ENCODE data around the gene MGAT3. TPM values are rescaled to one million over a fixed set of nuclear protein-coding genes. Genes with fewer than 3 reads are reported as not detected.

Gene MGAT3
- total and polyA plus RNA-seq, 2 donors (not counting 3 experiments of a cell fraction or from before 2014, with no cell fraction given): not detected

DNA sequence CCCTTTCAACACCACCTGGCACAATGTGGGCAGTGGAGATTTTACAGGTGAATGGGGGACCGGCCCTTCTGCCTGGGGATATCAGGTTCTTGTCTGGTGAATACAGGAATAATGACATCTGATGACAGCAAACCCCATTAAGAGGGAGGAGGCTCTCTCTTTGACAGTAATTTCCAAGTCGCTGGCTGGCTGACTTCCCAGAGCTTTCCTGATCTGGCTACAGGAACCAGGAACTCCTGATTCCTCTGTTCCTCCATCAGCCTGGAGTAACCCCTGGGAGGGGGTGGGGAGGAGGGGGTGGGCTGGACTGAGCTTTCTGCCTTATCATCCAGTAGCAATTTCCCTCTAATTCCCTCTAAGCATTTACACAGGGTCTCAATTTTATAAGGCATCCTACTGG, 41.6 kb downstream of the MGAT3 start:
- no peak for FAIRE-seq
- H3K27ac ChIP-seq (ENCODE audit: insufficient read depth, low read depth, low read length): no peak overlapping the region
- ChIA-PET POLR2A (interaction anchor here (0.9 kb wide), 1 partner anchor 24 kb away, joined by 3 read pairs; no protein-coding TSS in a partner anchor), CTCF (interaction anchor here (1.7 to 4.9 kb wide), 2 partner anchors 16 to 31 kb away, joined by 9 to 130 read pairs; partner anchors contain the start of gene RPS19BP1)
- H3K9ac ChIP-seq (replicated peaks; ENCODE audit: extremely low read depth, insufficient read depth, low read length): no peak overlapping the region
- H3K9me3 ChIP-seq (replicated peaks; ENCODE audit: control insufficient read depth, insufficient read depth, low read length): no peaks in the 10 kb centered on the region
- H4K20me1 ChIP-seq (replicated peaks; ENCODE audit: control insufficient read depth, extremely low read depth, insufficient read depth, low read length): no peaks in the 10 kb centered on the region
- H3K36me3 ChIP-seq (ENCODE audit: control insufficient read depth in 2 of 2, extremely low read depth in 1 of 2, insufficient read depth in 2 of 2, low read length in 2 of 2): no peaks in the 10 kb centered on the region
- peaks cover 0 to 3% of the 10 kb centered on the region in 2 experiments for H3K27me3 ChIP-seq (ENCODE audit: control insufficient read depth in 2 of 2, insufficient read depth in 2 of 2, low read length in 2 of 2)
- dilution Hi-C loops (cut with MboI; ENCODE audit: extremely low pct_ligation_motif_present, low sequenced_read_pairs): no loop called here
- no peak overlapping the region for H3K4me3 ChIP-seq (replicated peaks in 1 of 3; ENCODE audit: insufficient read depth in 1 of 3, low read depth in 1 of 3, low read length in 3 of 3)
- H3K4me1 ChIP-seq (ENCODE audit: control insufficient read depth, extremely low read depth, insufficient read depth, low read length): peaks cover 8% of the 10 kb centered on the region
- intact Hi-C loops (cut with micrococcal nuclease): loop anchor here (10.0 kb wide), 1 partner anchor 154 kb away; the partner anchor contains the start of gene SYNGR1
- no peak for DNase-seq (ENCODE audit: low read depth, low spot score)
- BruUV-seq (replicated peaks): no TSS peak
- no peak overlapping the region for H3K4me2 ChIP-seq (ENCODE audit: insufficient read depth, low read length)
- H3K79me2 ChIP-seq (ENCODE audit: control insufficient read depth, insufficient read depth, low read length): peaks cover 10% of the 10 kb centered on the region
- no peaks in the 10 kb centered on the region for H3K9me1 ChIP-seq (replicated peaks; ENCODE audit: control insufficient read depth, extremely low read depth, insufficient read depth, low read length)
- TF ChIP-seq EZH2 (IDR thresholded peaks at IDR 0.05; ENCODE audit: borderline replicate concordance, low read depth, low read length, severe bottlenecking): no peak
- no peak for TF ChIP-seq POLR2A (IDR thresholded peaks at IDR 0.05; ENCODE audit: low read depth, low read length)
- TF ChIP-seq FOS (IDR thresholded peaks at IDR 0.05; ENCODE audit: borderline replicate concordance, insufficient read depth, low read length): no peak
- no peak for TF ChIP-seq GATA2 (IDR thresholded peaks at IDR 0.05; ENCODE audit: insufficient read depth, insufficient read length, low read depth, low read length)
- no peak overlapping the region for H2AFZ ChIP-seq (ENCODE audit: low read depth, low read length)

DNA sequence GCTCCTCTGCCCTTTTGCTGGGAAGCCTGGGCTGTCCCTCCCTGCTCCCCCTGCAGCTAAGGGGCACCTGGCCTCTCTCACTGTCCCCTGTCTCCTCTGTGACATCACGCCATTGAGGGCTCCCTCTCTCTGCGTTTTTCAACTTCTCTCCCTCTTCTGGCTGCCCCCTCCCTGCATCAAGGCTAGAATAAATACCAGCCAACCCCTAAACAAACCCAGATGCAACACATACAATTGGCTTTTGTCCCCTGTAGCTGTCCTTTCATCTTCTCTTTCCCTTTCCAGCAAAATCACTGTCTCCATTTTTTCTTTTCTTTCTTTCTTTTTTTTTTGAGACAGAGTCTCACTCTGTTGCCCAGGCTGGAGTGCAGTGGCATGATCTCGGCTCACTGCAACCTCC, 42.0 kb downstream of the MGAT3 start:
- Histone ChIP-seq H3K27ac (ENCODE audit: insufficient read depth, low read depth, low read length) (no peak overlapping the region), H3K9me1 (replicated peaks; ENCODE audit: control insufficient read depth, extremely low read depth, insufficient read depth, low read length) (no peaks in the 10 kb centered on the region), H3K27me3 (ENCODE audit: control insufficient read depth in 2 of 2, insufficient read depth in 2 of 2, low read length in 2 of 2) (peaks cover 0 to 3% of the 10 kb centered on the region in 2 experiments), H3K4me2 (ENCODE audit: insufficient read depth, low read length) (no peak overlapping the region), H3K36me3 (ENCODE audit: control insufficient read depth in 2 of 2, extremely low read depth in 1 of 2, insufficient read depth in 2 of 2, low read length in 2 of 2) (no peaks in the 10 kb centered on the region), H4K20me1 (replicated peaks; ENCODE audit: control insufficient read depth, extremely low read depth, insufficient read depth, low read length) (no peaks in the 10 kb centered on the region), H2AFZ (ENCODE audit: low read depth, low read length) (no peak overlapping the region), H3K4me1 (ENCODE audit: control insufficient read depth, extremely low read depth, insufficient read depth, low read length) (peaks cover 12% of the 10 kb centered on the region), H3K9ac (replicated peaks; ENCODE audit: extremely low read depth, insufficient read depth, low read length) (no peak overlapping the region), H3K9me3 (replicated peaks; ENCODE audit: control insufficient read depth, insufficient read depth, low read length) (no peaks in the 10 kb centered on the region), H3K4me3 (replicated peaks in 1 of 3; ENCODE audit: insufficient read depth in 1 of 3, low read depth in 1 of 3, low read length in 3 of 3) (no peak overlapping the region), H3K79me2 (ENCODE audit: control insufficient read depth, insufficient read depth, low read length) (peaks cover 14% of the 10 kb centered on the region)
- intact Hi-C loops (cut with micrococcal nuclease): loop anchor here (10.0 kb wide), 1 partner anchor 154 kb away; the partner anchor contains the start of gene SYNGR1
- dilution Hi-C loops (cut with MboI; ENCODE audit: extremely low pct_ligation_motif_present, low sequenced_read_pairs): no loop called here
- FAIRE-seq (no peak), DNase-seq (ENCODE audit: low read depth, low spot score) (no peak)
- BruUV-seq (replicated peaks): no TSS peak
- CTCF ChIA-PET: interaction anchor here (1.7 to 4.9 kb wide), 2 partner anchors 16 to 31 kb away, joined by 9 to 130 read pairs; partner anchors contain the start of gene RPS19BP1
- TF ChIP-seq POLR2AphosphoS5 (IDR thresholded peaks at IDR 0.05; ENCODE audit: insufficient read depth, low read depth, low read length): no peak
- no peak for TF ChIP-seq POLR2A (IDR thresholded peaks at IDR 0.05; ENCODE audit: low read depth, low read length)
- no peak for TF ChIP-seq GATA2 (IDR thresholded peaks at IDR 0.05; ENCODE audit: insufficient read depth, insufficient read length, low read depth, low read length)
- TF ChIP-seq, protein P1, sequence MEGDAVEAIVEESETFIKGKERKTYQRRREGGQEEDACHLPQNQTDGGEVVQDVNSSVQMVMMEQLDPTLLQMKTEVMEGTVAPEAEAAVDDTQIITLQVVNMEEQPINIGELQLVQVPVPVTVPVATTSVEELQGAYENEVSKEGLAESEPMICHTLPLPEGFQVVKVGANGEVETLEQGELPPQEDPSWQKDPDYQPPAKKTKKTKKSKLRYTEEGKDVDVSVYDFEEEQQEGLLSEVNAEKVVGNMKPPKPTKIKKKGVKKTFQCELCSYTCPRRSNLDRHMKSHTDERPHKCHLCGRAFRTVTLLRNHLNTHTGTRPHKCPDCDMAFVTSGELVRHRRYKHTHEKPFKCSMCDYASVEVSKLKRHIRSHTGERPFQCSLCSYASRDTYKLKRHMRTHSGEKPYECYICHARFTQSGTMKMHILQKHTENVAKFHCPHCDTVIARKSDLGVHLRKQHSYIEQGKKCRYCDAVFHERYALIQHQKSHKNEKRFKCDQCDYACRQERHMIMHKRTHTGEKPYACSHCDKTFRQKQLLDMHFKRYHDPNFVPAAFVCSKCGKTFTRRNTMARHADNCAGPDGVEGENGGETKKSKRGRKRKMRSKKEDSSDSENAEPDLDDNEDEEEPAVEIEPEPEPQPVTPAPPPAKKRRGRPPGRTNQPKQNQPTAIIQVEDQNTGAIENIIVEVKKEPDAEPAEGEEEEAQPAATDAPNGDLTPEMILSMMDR (IDR thresholded peaks at IDR 0.05; ENCODE audit: extremely low read depth in 1 of 2, insufficient read depth in 1 of 2, low read depth in 1 of 2, low read length in 2 of 2): no peak
- TF ChIP-seq JUN (IDR thresholded peaks at IDR 0.05; ENCODE audit: borderline replicate concordance, insufficient read depth, insufficient read length, low read depth): no peak
- POLR2A ChIA-PET: interaction anchor here (0.6 to 0.9 kb wide), 3 partner anchors 21 to 46 kb away, joined by 3 to 8 read pairs (median 3); no protein-coding TSS in a partner anchor

All from endothelial cell of umbilical vein (primary cell).